Esophagus squamous epithelium (tissue), 4 donors: ENCODE data around the gene AMPH.

Experiments
- CTCF ChIP-seq, 6 experiments: fragments of 450-650 bp in 4 of 6; fragments of 200-600 bp in 2 of 6; sonication (generic) in 2 of 6; IDR thresholded peaks; one replicate each; pipeline ENCODE4 v1.5.1; 2016 to 2019; ENCODE audit warnings: antibody characterized with exemption in 6 of 6, mild to moderate bottlenecking in 4 of 6, moderate library complexity in 4 of 6
- POLR2A ChIP-seq, 4 donors: fragments of 450-650 bp; IDR thresholded peaks; one replicate each; pipeline ENCODE4 v1.6.1; 2017; ENCODE audit warnings: antibody characterized with exemption in 4 of 4, mild to moderate bottlenecking in 4 of 4, moderate library complexity in 3 of 4

GRCh38 chr7:38541440-38541839 lies 89.7 kb downstream of the AMPH start:
- TF ChIP-seq CTCF (IDR thresholded peaks at IDR 0.05): no peak
- TF ChIP-seq POLR2A (IDR thresholded peaks at IDR 0.05): no peak
